Measurements from ENCODE around the gene RPF1. TPM values are rescaled to one million over a fixed set of nuclear protein-coding genes. Genes with fewer than 3 reads are reported as not detected.
A peak's percentile ranks its signal among the peaks of the same experiment; 100 is the strongest.
"Not testable (repeated sequence)": the region's sequence is repeated elsewhere in the genome, so short reads cannot be mapped to it uniquely, and the experiment has no call there.

The RPF1 gene
- total and polyA plus RNA-seq, 9 donors: 28.0 to 34.8 (median 31.7) TPM

GRCh38 chr1:84442747-84443646, 36.1 kb upstream of the RPF1 start:
- H3K36me3 ChIP-seq (ENCODE audit: control insufficient read depth, insufficient read depth, low read length); H3K4me3 ChIP-seq (ENCODE audit: low read length); H3K9me3 ChIP-seq (replicated peaks; ENCODE audit: control insufficient read depth, low read depth, low read length); H3K4me1 ChIP-seq (ENCODE audit: control insufficient read depth, insufficient read depth, low read length); H3K27me3 ChIP-seq (ENCODE audit: control insufficient read depth, insufficient read depth, low read length); DNase-seq; H3K27ac ChIP-seq (ENCODE audit: low read length): not testable (repeated sequence)
- WGBS (ENCODE audit: insufficient coverage): 90% methylated on average over 4 of the region's 7 CpGs

GRCh38 chr1:84448704-84449103, 30.4 kb upstream of the RPF1 start:
- not testable (repeated sequence) for H3K4me1 ChIP-seq (ENCODE audit: control insufficient read depth, insufficient read depth, low read length); DNase-seq; H3K36me3 ChIP-seq (ENCODE audit: control insufficient read depth, insufficient read depth, low read length); H3K4me3 ChIP-seq (ENCODE audit: low read length); H3K9me3 ChIP-seq (replicated peaks; ENCODE audit: control insufficient read depth, low read depth, low read length); H3K27ac ChIP-seq (ENCODE audit: low read length); H3K27me3 ChIP-seq (ENCODE audit: control insufficient read depth, insufficient read depth, low read length)
- whole genome bisulfite sequencing (ENCODE audit: insufficient coverage): no CpG with 5 or more reads among the region's 3 CpGs

GRCh38 chr1:84450910-84451309, 28.2 kb upstream of the RPF1 start:
- H3K9me3 ChIP-seq (replicated peaks; ENCODE audit: control insufficient read depth, low read depth, low read length): no peaks in the 10 kb centered on the region
- no peaks in the 10 kb centered on the region for H3K4me1 ChIP-seq (ENCODE audit: control insufficient read depth, insufficient read depth, low read length)
- H3K27ac ChIP-seq (ENCODE audit: low read length): no peak overlapping the region
- no peak overlapping the region for H3K4me3 ChIP-seq (ENCODE audit: low read length)
- no peak for DNase-seq
- peaks cover 7% of the 10 kb centered on the region for H3K27me3 ChIP-seq (ENCODE audit: control insufficient read depth, insufficient read depth, low read length)
- no peaks in the 10 kb centered on the region for H3K36me3 ChIP-seq (ENCODE audit: control insufficient read depth, insufficient read depth, low read length)
- WGBS (ENCODE audit: insufficient coverage): no CpG with 5 or more reads among the region's 2 CpGs

- no peak for DNase-seq
- Histone ChIP-seq H3K4me3 (ENCODE audit: low read length) (no peak overlapping the region), H3K27ac (ENCODE audit: low read length) (no peak overlapping the region), H3K36me3 (ENCODE audit: control insufficient read depth, insufficient read depth, low read length) (no peaks in the 10 kb centered on the region), H3K4me1 (ENCODE audit: control insufficient read depth, insufficient read depth, low read length) (no peaks in the 10 kb centered on the region), H3K9me3 (replicated peaks; ENCODE audit: control insufficient read depth, low read depth, low read length) (no peaks in the 10 kb centered on the region), H3K27me3 (ENCODE audit: control insufficient read depth, insufficient read depth, low read length) (peaks cover 7% of the 10 kb centered on the region)
- WGBS (ENCODE audit: insufficient coverage): no CpG with 5 or more reads among the region's 3 CpGs
These were observed 26.6 kb upstream of the RPF1 start for GRCh38 chr1:84452436-84452835.

- Histone ChIP-seq H3K9me3 (replicated peaks; ENCODE audit: control insufficient read depth, low read depth, low read length) (no peaks in the 10 kb centered on the region), H3K4me1 (ENCODE audit: control insufficient read depth, insufficient read depth, low read length) (no peaks in the 10 kb centered on the region), H3K27ac (ENCODE audit: low read length) (no peak overlapping the region), H3K36me3 (ENCODE audit: control insufficient read depth, insufficient read depth, low read length) (no peaks in the 10 kb centered on the region), H3K27me3 (ENCODE audit: control insufficient read depth, insufficient read depth, low read length) (peaks cover 10% of the 10 kb centered on the region), H3K4me3 (ENCODE audit: low read length) (no peak overlapping the region)
- no peak for DNase-seq
- WGBS (ENCODE audit: insufficient coverage): 100% methylated on average over 1 of the region's 1 CpG
These were observed 16.9 kb upstream of the RPF1 start for GRCh38 chr1:84462118-84462517.

- Histone ChIP-seq H3K9me3 (replicated peaks; ENCODE audit: control insufficient read depth, low read depth, low read length) (no peaks in the 10 kb centered on the region), H3K4me1 (ENCODE audit: control insufficient read depth, insufficient read depth, low read length) (no peaks in the 10 kb centered on the region), H3K27ac (ENCODE audit: low read length) (no peak overlapping the region), H3K4me3 (ENCODE audit: low read length) (no peak overlapping the region), H3K36me3 (ENCODE audit: control insufficient read depth, insufficient read depth, low read length) (no peaks in the 10 kb centered on the region), H3K27me3 (ENCODE audit: control insufficient read depth, insufficient read depth, low read length) (peaks cover 11% of the 10 kb centered on the region)
- no peak for DNase-seq
These were observed 11.8 kb upstream of the RPF1 start for GRCh38 chr1:84467298-84467697.

GRCh38 chr1:84476225-84476624, 2.8 kb upstream of the RPF1 start:
- no peak for DNase-seq
- Histone ChIP-seq H3K36me3 (ENCODE audit: control insufficient read depth, insufficient read depth, low read length) (peaks cover 2% of the 10 kb centered on the region), H3K9me3 (replicated peaks; ENCODE audit: control insufficient read depth, low read depth, low read length) (peaks cover 8% of the 10 kb centered on the region), H3K4me3 (ENCODE audit: low read length) (no peak overlapping the region), H3K4me1 (ENCODE audit: control insufficient read depth, insufficient read depth, low read length) (peaks cover 7% of the 10 kb centered on the region), H3K27me3 (ENCODE audit: control insufficient read depth, insufficient read depth, low read length) (peaks cover 20% of the 10 kb centered on the region), H3K27ac (ENCODE audit: low read length) (no peak overlapping the region)
- no CpG with 5 or more reads among the region's 1 CpG for WGBS (ENCODE audit: insufficient coverage)

GRCh38 chr1:84479998-84480397, 932 bp downstream of the RPF1 start:
- no peak for DNase-seq
- 0% methylated on average over 1 of the region's 9 CpGs for WGBS (ENCODE audit: insufficient coverage)
- peaks cover 8% of the 10 kb centered on the region for H3K9me3 ChIP-seq (replicated peaks; ENCODE audit: control insufficient read depth, low read depth, low read length)
- peak overlapping the region; percentile 98 for H3K27ac ChIP-seq (ENCODE audit: low read length)
- peaks cover 4% of the 10 kb centered on the region for H3K36me3 ChIP-seq (ENCODE audit: control insufficient read depth, insufficient read depth, low read length)
- peak overlapping the region; percentile 93 for H3K4me3 ChIP-seq (ENCODE audit: low read length)
- peaks cover 9% of the 10 kb centered on the region for H3K4me1 ChIP-seq (ENCODE audit: control insufficient read depth, insufficient read depth, low read length)
- H3K27me3 ChIP-seq (ENCODE audit: control insufficient read depth, insufficient read depth, low read length): peaks cover 10% of the 10 kb centered on the region

GRCh38 chr1:84480650-84481049, 1.6 kb downstream of the RPF1 start:
- Histone ChIP-seq H3K36me3 (ENCODE audit: control insufficient read depth, insufficient read depth, low read length) (peaks cover 7% of the 10 kb centered on the region), H3K4me1 (ENCODE audit: control insufficient read depth, insufficient read depth, low read length) (peaks cover 9% of the 10 kb centered on the region), H3K4me3 (ENCODE audit: low read length) (no peak overlapping the region), H3K27ac (ENCODE audit: low read length) (no peak overlapping the region), H3K27me3 (ENCODE audit: control insufficient read depth, insufficient read depth, low read length) (peaks cover 10% of the 10 kb centered on the region), H3K9me3 (replicated peaks; ENCODE audit: control insufficient read depth, low read depth, low read length) (peaks cover 8% of the 10 kb centered on the region)
- DNase-seq: no peak
- WGBS (ENCODE audit: insufficient coverage): no CpG with 5 or more reads among the region's 4 CpGs

GRCh38 chr1:84481317-84481716, 2.3 kb downstream of the RPF1 start:
- H3K4me3 ChIP-seq (ENCODE audit: low read length): no peak overlapping the region
- H3K27ac ChIP-seq (ENCODE audit: low read length): no peak overlapping the region
- peaks cover 8% of the 10 kb centered on the region for H3K9me3 ChIP-seq (replicated peaks; ENCODE audit: control insufficient read depth, low read depth, low read length)
- peaks cover 9% of the 10 kb centered on the region for H3K36me3 ChIP-seq (ENCODE audit: control insufficient read depth, insufficient read depth, low read length)
- H3K4me1 ChIP-seq (ENCODE audit: control insufficient read depth, insufficient read depth, low read length): peaks cover 9% of the 10 kb centered on the region
- peaks cover 9% of the 10 kb centered on the region for H3K27me3 ChIP-seq (ENCODE audit: control insufficient read depth, insufficient read depth, low read length)
- DNase-seq: no peak
- WGBS (ENCODE audit: insufficient coverage): no CpG with 5 or more reads among the region's 2 CpGs

Data from muscle of leg (tissue), 11 donors.